AG10803 (cell line): ENCODE results near the gene CNST.

Source experiments
- DNase-seq: peaks from one replicate; pipeline ENCODE4 v3.0.0; 2010; ENCODE audit warnings: low read depth
- H3K4me3 ChIP-seq: 2 replicates; pipeline ENCODE4 v1.5.1; 2011; ENCODE audit warnings: mild to moderate bottlenecking, low read length, control low read depth
- TF ChIP-seq, protein P1 (sequence below): conservative IDR thresholded peaks from 2 replicates; pipeline ENCODE4 v1.5.1; 2011; ENCODE audit warnings: mild to moderate bottlenecking, low read length, control low read depth, inconsistent platforms

CNST gene

DNA sequence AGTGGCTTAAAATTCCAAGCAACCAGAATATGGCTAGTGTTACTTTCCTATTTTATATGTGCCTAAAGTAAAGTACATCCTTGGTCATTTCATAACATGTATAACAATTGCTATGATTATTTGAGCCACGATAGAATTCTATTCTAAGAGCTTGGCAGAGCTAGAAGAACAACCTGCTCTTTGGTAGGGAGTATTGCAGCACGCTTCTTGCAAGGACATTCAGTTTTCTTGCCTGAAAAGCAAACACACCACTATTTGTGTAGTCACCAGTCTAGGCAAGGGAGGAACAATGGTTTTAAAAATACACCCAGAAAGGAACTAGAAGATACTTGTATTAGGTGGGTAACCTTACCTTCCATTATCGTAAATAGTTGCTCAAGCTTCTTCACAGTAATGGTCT lies 51.5 kb downstream of the CNST start:
- no peak for DNase-seq
- TF ChIP-seq, protein P1, sequence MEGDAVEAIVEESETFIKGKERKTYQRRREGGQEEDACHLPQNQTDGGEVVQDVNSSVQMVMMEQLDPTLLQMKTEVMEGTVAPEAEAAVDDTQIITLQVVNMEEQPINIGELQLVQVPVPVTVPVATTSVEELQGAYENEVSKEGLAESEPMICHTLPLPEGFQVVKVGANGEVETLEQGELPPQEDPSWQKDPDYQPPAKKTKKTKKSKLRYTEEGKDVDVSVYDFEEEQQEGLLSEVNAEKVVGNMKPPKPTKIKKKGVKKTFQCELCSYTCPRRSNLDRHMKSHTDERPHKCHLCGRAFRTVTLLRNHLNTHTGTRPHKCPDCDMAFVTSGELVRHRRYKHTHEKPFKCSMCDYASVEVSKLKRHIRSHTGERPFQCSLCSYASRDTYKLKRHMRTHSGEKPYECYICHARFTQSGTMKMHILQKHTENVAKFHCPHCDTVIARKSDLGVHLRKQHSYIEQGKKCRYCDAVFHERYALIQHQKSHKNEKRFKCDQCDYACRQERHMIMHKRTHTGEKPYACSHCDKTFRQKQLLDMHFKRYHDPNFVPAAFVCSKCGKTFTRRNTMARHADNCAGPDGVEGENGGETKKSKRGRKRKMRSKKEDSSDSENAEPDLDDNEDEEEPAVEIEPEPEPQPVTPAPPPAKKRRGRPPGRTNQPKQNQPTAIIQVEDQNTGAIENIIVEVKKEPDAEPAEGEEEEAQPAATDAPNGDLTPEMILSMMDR = no peak
- no peak overlapping the region for H3K4me3 ChIP-seq

DNA sequence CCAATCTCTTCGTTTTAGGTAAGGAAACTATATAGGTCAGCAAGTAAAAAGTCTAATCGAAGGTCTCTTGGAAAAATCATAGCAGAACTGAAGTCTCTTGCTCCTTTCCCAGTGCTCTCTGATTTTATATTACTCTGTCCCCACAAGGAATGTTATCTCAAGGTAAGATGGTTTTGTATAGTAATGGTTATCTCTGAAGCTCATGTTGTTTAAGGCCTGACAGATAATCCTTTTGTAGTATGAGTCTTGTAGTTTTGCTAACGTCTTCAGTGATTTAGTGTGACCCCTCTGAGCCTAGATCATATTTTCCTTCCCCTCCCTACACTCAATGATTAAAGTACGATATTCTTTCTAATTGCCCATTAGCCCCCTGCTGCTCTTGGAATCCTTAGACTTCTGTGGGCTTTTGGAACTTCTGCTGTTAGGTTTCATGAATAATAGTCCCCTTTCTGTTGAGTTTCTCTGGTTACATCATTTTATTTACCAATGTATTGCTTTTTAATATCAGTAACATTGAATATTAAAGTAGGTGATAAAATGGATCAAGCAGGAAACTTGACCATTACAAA lies 52.1 kb downstream of the CNST start:
- no peak for DNase-seq
- no peak overlapping the region for H3K4me3 ChIP-seq
- TF ChIP-seq, protein P1 = no peak

DNA sequence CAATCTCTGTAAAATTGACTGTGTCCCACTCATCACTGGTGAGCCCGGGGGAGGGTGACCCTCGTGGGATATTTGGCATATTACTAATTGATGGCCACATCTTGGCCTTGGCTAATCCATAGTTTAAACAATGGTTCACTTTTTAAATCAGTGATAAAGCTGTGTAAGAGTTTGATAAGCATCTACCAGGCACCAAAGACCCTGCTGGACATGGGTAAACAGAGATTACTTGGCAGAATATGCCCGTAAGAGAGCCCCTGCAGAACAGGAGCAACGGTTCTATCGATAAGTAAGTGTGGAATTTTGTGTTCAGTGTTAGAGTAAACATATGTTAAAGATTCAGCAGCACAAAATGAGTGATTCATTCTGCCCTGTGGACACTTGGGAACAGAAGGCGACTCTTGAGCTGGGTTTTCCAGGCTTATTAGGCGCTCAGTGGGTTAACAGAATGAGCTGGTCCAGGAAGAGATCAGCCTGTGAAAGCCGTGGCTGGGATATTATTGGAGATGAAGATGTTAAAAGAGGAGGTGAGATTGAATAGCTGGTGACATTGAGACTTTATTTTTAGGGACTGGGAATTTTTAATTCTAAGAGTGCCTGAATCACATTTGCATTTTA lies 55.9 kb downstream of the CNST start:
- TF ChIP-seq, protein P1 = no peak
- no peak for DNase-seq
- no peak overlapping the region for H3K4me3 ChIP-seq

DNA sequence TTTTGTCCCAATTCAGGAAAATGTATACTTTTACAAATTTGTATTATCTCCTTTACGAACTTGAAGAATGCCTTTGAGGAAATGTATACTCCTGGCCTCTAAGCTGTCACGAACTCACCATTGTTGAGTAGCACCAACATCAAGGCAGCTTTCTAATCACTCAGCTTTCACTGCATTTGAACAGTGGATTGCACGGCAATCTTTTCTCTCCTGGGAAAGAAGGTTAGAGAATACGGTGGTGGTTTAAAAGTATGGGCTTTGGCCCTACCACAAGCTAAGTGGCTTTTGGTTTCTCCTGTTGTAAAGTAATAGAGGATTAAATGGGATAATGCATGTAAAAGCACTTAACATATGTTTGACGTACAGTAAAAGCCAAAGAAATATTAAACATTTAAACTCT lies 57.8 kb downstream of the CNST start:
- DNase-seq = no peak
- no peak overlapping the region for H3K4me3 ChIP-seq
- TF ChIP-seq, protein P1 = no peak

DNA sequence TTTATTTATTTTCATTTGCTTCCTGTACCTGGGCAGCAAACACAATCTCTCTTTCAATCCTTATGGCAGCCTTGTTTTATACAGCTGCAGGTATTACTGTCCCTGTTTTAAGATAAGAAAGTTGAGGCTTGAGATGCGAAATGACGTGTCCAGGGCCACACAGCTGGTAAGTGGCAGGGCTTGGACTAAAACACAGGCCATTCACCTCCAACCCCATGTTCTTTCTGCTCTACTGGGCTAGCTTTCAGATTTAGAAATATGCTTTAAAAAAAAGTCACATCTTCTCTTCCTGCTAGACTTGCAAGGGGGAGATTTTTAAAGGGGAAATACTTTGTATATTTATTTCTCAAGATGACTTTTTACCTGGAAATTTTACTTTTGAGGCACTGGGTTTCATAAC lies 62.8 kb downstream of the CNST start:
- DNase-seq = no peak
- TF ChIP-seq, protein P1 = no peak
- no peak overlapping the region for H3K4me3 ChIP-seq

DNA sequence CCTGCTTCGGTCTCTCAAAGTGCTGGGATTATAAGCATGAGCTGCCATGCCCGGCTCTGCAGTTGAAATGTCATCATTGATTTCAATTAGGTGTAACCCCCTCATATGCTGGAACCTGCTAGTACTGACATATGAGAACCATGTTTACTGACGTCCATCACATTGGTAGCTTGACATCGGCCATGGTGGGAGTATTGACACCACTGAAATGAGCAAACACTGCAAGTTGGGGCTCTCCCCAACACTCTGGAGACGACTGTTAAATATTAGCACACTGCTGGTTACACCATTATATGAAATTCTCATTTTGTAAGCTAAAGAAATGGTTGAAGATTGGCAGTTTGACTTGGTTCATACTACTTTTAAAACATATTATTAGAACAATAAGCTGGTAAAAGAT lies 63.7 kb downstream of the CNST start:
- TF ChIP-seq, protein P1 = no peak
- no peak for DNase-seq
- no peak overlapping the region for H3K4me3 ChIP-seq

DNA sequence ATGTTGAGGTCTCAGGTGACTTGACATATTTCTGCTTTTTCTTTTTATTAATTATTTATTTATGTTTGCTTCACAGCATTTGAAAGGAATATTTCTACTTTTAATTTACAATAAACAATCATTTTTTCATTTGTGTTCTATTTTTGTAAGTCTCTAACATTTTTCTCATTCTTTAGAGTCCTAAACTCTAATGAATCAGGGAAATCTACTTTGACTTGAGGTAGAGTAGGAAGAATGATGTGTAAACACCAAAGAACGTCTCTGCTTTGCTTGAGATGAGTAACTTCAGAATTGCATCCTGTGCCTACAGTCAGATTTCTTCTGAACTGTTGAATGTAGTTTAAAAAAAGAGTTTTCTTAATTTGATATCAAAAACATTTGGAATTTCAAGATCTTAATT lies 65.2 kb downstream of the CNST start:
- no peak overlapping the region for H3K4me3 ChIP-seq
- peak; percentile 86 for DNase-seq
- TF ChIP-seq, protein P1 = no peak
